ENCODE measurements around the gene HDAC10.

Gene HDAC10

GRCh38 chr22:50253941-50254340 lies 2.9 kb upstream of the HDAC10 start:
- DNase-seq (ENCODE audit: low spot score) = no peak

- no peak for DNase-seq (ENCODE audit: low spot score)
These were observed 2.2 kb upstream of the HDAC10 start for GRCh38 chr22:50253046-50253915.

- DNase-seq (ENCODE audit: low spot score) = peak; percentile 81
These were observed 1.3 kb upstream of the HDAC10 start for GRCh38 chr22:50252082-50253045.

- no peak for DNase-seq (ENCODE audit: low spot score)
These were observed 514 bp upstream of the HDAC10 start for GRCh38 chr22:50251477-50252081.

GRCh38 chr22:50250249-50250554 lies 863 bp downstream of the HDAC10 start:
- no peak for DNase-seq (ENCODE audit: low spot score)

- no peak for DNase-seq (ENCODE audit: low spot score)
These were observed 1.5 kb downstream of the HDAC10 start for GRCh38 chr22:50249341-50250248.

- no peak for DNase-seq (ENCODE audit: low spot score)
These were observed 2.6 kb downstream of the HDAC10 start for GRCh38 chr22:50248196-50249081.

GRCh38 chr22:50247748-50248147 lies 3.3 kb downstream of the HDAC10 start:
- DNase-seq (ENCODE audit: low spot score) = peak; percentile 75

- no peak for DNase-seq (ENCODE audit: low spot score)
These were observed 4.6 kb downstream of the HDAC10 start for GRCh38 chr22:50246242-50247175.

GRCh38 chr22:50245214-50246072 lies 5.6 kb downstream of the HDAC10 start:
- DNase-seq (ENCODE audit: low spot score) = no peak

- peak; percentile 95 for DNase-seq (ENCODE audit: low spot score)
These were observed 6.4 kb downstream of the HDAC10 start, which contains the start of gene TUBGCP6 for GRCh38 chr22:50244420-50245213. Gene TUBGCP6, minus strand, starts transcription at chr22:50245023. Its CDS starts 564 bp downstream, at chr22:50244459.

- no peak for DNase-seq (ENCODE audit: low spot score)
These were observed 7.2 kb downstream of the HDAC10 start for GRCh38 chr22:50243685-50244419.

GRCh38 chr22:50242406-50242949 lies 8.6 kb downstream of the HDAC10 start:
- DNase-seq (ENCODE audit: low spot score) = no peak

GRCh38 chr22:50238755-50239154 lies 12.3 kb downstream of the HDAC10 start:
- no peak for DNase-seq (ENCODE audit: low spot score)

- no peak for DNase-seq (ENCODE audit: low spot score)
These were observed 14.2 kb downstream of the HDAC10 start for GRCh38 chr22:50236731-50237409.

- DNase-seq (ENCODE audit: low spot score) = no peak
These were observed 17.8 kb downstream of the HDAC10 start for GRCh38 chr22:50233223-50233622.

All from ecto neural progenitor cell (in vitro differentiated cells).